ENCODE measurements around the gene GFY. TPM values are rescaled to one million over a fixed set of nuclear protein-coding genes. Genes with fewer than 3 reads are reported as not detected.

Gene GFY
- polyA plus RNA-seq, 3 donors, result not detected

DNA sequence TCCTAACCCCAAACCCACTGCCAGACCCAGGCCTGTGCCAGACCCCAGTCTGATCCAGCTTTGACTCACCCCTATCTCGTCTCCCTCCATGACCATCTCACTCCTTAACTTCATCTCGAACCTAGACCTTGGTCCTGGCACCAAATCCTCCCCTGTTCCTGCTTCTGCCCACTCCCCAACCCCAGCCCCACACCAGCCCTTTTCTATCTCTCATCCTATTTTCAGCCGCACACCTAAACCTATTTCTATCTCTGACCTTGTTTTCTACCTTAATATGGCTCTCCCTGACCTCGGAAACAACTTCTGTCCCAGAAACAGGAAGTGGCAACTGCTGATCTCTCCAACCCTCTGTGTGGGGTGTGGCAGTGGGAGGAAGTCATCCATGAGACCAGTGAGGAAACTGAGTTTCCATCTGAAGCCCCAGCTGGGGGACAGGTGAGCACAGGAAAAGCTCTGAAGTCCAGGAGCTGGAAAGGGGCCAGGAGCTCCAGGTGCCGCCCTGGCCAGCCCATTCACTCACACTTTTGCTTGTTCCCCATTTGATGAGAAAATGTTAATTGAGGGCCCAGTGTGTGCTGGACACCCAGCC is 15.7 kb upstream of the GFY start:
- peaks cover 28% of the 10 kb centered on the region for H3K4me1 Mint-ChIP-seq
- peaks cover 4 to 11% (median 8%) of the 10 kb centered on the region in 3 donors for H3K27me3 Mint-ChIP-seq (ENCODE audit: low read depth in 3 of 3)
- no peaks in the 10 kb centered on the region for H3K36me3 Mint-ChIP-seq
- H3K9ac ChIP-seq (ENCODE audit: insufficient read depth, low read length, poor library complexity, severe bottlenecking), result no peak overlapping the region
- H3K27ac ChIP-seq (ENCODE audit: low read depth in 1 of 2, low read length in 2 of 2), result peak overlapping the region; percentile 24 to 29
- peak overlapping the region in 1 of 3 experiments; percentile 40 for H3K4me3 ChIP-seq (replicated peaks in 1 of 3; ENCODE audit: low read depth in 2 of 3, low read length in 3 of 3)
- TF ChIP-seq CTCF (IDR thresholded peaks at IDR 0.05), result no peak
- H3K4me3 Mint-ChIP-seq, result peak overlapping the region in 1 of 2 donors; percentile 59
- no peaks in the 10 kb centered on the region for H3K27me3 ChIP-seq (ENCODE audit: control insufficient read depth in 2 of 2, insufficient read depth in 2 of 2, low read length in 2 of 2)
- peaks cover 0 to 5% (median 0%) of the 10 kb centered on the region in 7 donors for H3K9me3 Mint-ChIP-seq
- DNase-seq, result peak; percentile 41 to 70 (median 68)
- peaks cover 15 to 17% of the 10 kb centered on the region in 2 donors for H3K4me1 ChIP-seq (ENCODE audit: control insufficient read depth in 1 of 2, insufficient read depth in 2 of 2, low read length in 2 of 2)
- peak overlapping the region; percentile 75 for H2AFZ ChIP-seq (ENCODE audit: insufficient read depth, low read depth, low read length, poor library complexity, severe bottlenecking)
- intact Hi-C loops (cut with micrococcal nuclease), result no loop called here
- peak overlapping the region; percentile 35 for H3K4me2 ChIP-seq (replicated peaks; ENCODE audit: extremely low read depth, low read length, poor library complexity, severe bottlenecking)
- no peaks in the 10 kb centered on the region for H3K36me3 ChIP-seq (replicated peaks in 1 of 2; ENCODE audit: control insufficient read depth in 1 of 2, insufficient read depth in 2 of 2, low read length in 2 of 2)
- H3K9me3 ChIP-seq (replicated peaks in 1 of 2; ENCODE audit: control insufficient read depth in 1 of 2, insufficient read depth in 1 of 2, low read length in 2 of 2), result no peaks in the 10 kb centered on the region
- no peaks in the 10 kb centered on the region for H4K20me1 ChIP-seq (ENCODE audit: insufficient read depth, low read length)
- H3K79me2 ChIP-seq (ENCODE audit: insufficient read depth, low read length), result no peaks in the 10 kb centered on the region
- peak overlapping the region; percentile 34 to 87 (median 79) for H3K27ac Mint-ChIP-seq
- WGBS (ENCODE audit: insufficient coverage), result 49% methylated on average over 2 of the region's 5 CpGs

DNA sequence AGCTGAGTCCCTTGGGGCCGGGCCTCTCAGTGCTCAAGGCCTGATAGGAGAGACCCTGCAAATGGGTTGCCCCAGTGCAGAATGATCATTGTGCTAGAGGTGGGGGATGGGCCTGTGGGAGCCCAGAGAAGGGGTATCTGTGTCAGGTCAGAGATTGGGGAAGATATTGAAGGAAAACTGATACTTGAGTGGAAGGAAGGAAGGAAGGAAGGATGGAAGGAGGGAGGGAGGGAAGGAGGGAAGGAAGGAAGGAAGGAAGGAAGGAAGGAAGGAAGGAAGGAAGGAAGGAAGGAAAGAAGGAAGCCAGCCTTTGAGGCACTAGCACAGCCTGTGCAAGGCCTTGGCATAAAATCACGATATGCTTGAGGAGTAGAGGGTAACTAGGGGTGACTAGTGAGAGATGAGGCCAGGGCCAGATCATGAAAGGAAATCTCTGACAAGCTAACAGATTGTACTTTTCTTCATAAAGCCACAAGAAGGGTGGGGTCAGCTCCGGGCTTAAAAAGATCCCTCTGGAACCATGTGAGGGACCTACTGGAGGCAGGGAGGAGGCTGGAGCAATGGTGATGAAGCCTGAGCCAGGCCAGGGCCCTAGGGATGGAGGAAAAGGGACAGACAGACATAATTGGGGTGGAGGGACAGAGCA is 13.4 kb upstream of the GFY start:
- no peak overlapping the region for H3K27ac ChIP-seq (ENCODE audit: low read depth in 1 of 2, low read length in 2 of 2)
- intact Hi-C loops (cut with micrococcal nuclease), result no loop called here
- DNase-seq, result no peak
- no peaks in the 10 kb centered on the region for H3K36me3 ChIP-seq (replicated peaks in 1 of 2; ENCODE audit: control insufficient read depth in 1 of 2, insufficient read depth in 2 of 2, low read length in 2 of 2)
- peaks cover 15 to 17% of the 10 kb centered on the region in 2 donors for H3K4me1 ChIP-seq (ENCODE audit: control insufficient read depth in 1 of 2, insufficient read depth in 2 of 2, low read length in 2 of 2)
- no peak overlapping the region for H3K9ac ChIP-seq (ENCODE audit: insufficient read depth, low read length, poor library complexity, severe bottlenecking)
- H3K27me3 ChIP-seq (ENCODE audit: control insufficient read depth in 2 of 2, insufficient read depth in 2 of 2, low read length in 2 of 2), result no peaks in the 10 kb centered on the region
- no peaks in the 10 kb centered on the region for H4K20me1 ChIP-seq (ENCODE audit: insufficient read depth, low read length)
- Mint-ChIP-seq H3K27ac (peak overlapping the region in 2 of 7 donors; percentile 40 to 85), H3K4me1 (peaks cover 28% of the 10 kb centered on the region), H3K36me3 (no peaks in the 10 kb centered on the region), H3K9me3 (peaks cover 0 to 5% (median 0%) of the 10 kb centered on the region in 7 donors), H3K4me3 (peak overlapping the region in 1 of 2 donors; percentile 24), H3K27me3 (ENCODE audit: low read depth in 3 of 3) (peaks cover 8 to 10% (median 10%) of the 10 kb centered on the region in 3 donors)
- H2AFZ ChIP-seq (ENCODE audit: insufficient read depth, low read depth, low read length, poor library complexity, severe bottlenecking), result no peak overlapping the region
- 100% methylated on average over 2 of the region's 3 CpGs for WGBS (ENCODE audit: insufficient coverage)
- TF ChIP-seq CTCF (IDR thresholded peaks at IDR 0.05), result no peak
- H3K9me3 ChIP-seq (replicated peaks in 1 of 2; ENCODE audit: control insufficient read depth in 1 of 2, insufficient read depth in 1 of 2, low read length in 2 of 2), result no peaks in the 10 kb centered on the region
- H3K79me2 ChIP-seq (ENCODE audit: insufficient read depth, low read length), result no peaks in the 10 kb centered on the region
- H3K4me3 ChIP-seq (replicated peaks in 1 of 3; ENCODE audit: low read depth in 2 of 3, low read length in 3 of 3), result no peak overlapping the region
- no peak overlapping the region for H3K4me2 ChIP-seq (replicated peaks; ENCODE audit: extremely low read depth, low read length, poor library complexity, severe bottlenecking)

All from CD14-positive monocyte (primary cell).